A673 (cell line): ENCODE measurements around the gene UST. TPM values are rescaled to one million over a fixed set of nuclear protein-coding genes. Genes with fewer than 3 reads are reported as not detected.

Experiments
- BruUV-seq: library from RNA; stranded (reverse); fragments of 400-500 nt; replicated peaks from 2 replicates; lab custom pipeline; 2021; lab: Mats Ljungman, UMichigan
- CTCF ChIA-PET: fragments of 300-600 bp; sonication (Branson Sonifier 250); formaldehyde crosslinking; loops from one replicate; lab custom pipeline; 2022; ENCODE audit warnings: antibody characterized with exemption; lab: Charles Lee
- POLR2A ChIA-PET: fragments of 300-600 bp; sonication (Branson Sonifier 250); formaldehyde crosslinking; loops from one replicate; lab custom pipeline; 2022; ENCODE audit warnings: antibody characterized with exemption; ENCODE audit not compliant: low non-redundant PET; lab: Charles Lee
- DNase-seq: peaks from one replicate; pipeline ENCODE4 v3.0.0-alpha.2; 2015; ENCODE audit warnings: low spot score
- H3K27ac ChIP-seq: fragments of 200-600 bp; sonication (generic); 2 replicates; pipeline ENCODE4 v1.5.1; 2016; ENCODE audit warnings: mixed run types, low read depth, mild to moderate bottlenecking, mixed read lengths, antibody characterized with exemption, low read length; ENCODE audit not compliant: poor library complexity, severe bottlenecking
- H3K27me3 ChIP-seq: fragments of 200-600 bp; sonication (generic); replicated peaks from 2 replicates; pipeline ENCODE4 v1.6.1; 2017; ENCODE audit warnings: mixed run types, low read depth, mild to moderate bottlenecking, mixed read lengths, antibody characterized with exemption, low read length; ENCODE audit not compliant: insufficient read depth, poor library complexity
- H3K36me3 ChIP-seq: fragments of 200-600 bp; sonication (generic); 2 replicates; pipeline ENCODE4 v1.6.1; 2016; ENCODE audit warnings: mixed run types, mild to moderate bottlenecking, mixed read lengths, antibody characterized with exemption, low read length; ENCODE audit not compliant: insufficient read depth, poor library complexity, severe bottlenecking
- H3K4me1 ChIP-seq: fragments of 200-600 bp; sonication (generic); 2 replicates; pipeline ENCODE4 v1.6.1; 2017; ENCODE audit warnings: mixed run types, mild to moderate bottlenecking, mixed read lengths, antibody characterized with exemption, low read length; ENCODE audit not compliant: insufficient read depth, poor library complexity, severe bottlenecking
- H3K4me3 ChIP-seq: fragments of 200-600 bp; sonication (generic); 2 replicates; pipeline ENCODE4 v1.5.1; 2016; ENCODE audit warnings: low read depth, mixed run types, mild to moderate bottlenecking, mixed read lengths, low read length; ENCODE audit not compliant: poor library complexity, severe bottlenecking
- H3K9me3 ChIP-seq: fragments of 200-600 bp; sonication (generic); 2 replicates; pipeline ENCODE4 v1.6.1; 2016; ENCODE audit warnings: mixed run types, low read depth, mild to moderate bottlenecking, mixed read lengths, antibody characterized with exemption, low read length; ENCODE audit not compliant: poor library complexity, severe bottlenecking
- EZH2 ChIP-seq: fragments of 200-600 bp; sonication (generic); IDR thresholded peaks from 2 replicates; pipeline ENCODE4 v1.6.1; 2017; ENCODE audit warnings: borderline replicate concordance, low read depth, mild to moderate bottlenecking, mixed read lengths, antibody characterized with exemption, low read length; ENCODE audit not compliant: poor library complexity, severe bottlenecking
- intact Hi-C: fragments of 100-400 bp; cut with micrococcal nuclease; formaldehyde crosslinking; loops from one replicate; pipeline ENCODE4 v1.10.0; 2022; ENCODE audit not compliant: unreplicated experiment
- total RNA-seq: library from RNA; stranded (reverse); gene quantifications from 2 replicates; pipeline ENCODE4 v1.2.3, GENCODE V29; 2021
- TF ChIP-seq, protein P1 (sequence below): fragments of 300-800, 200-600 bp; sonication (generic); conservative IDR thresholded peaks from 2 replicates; pipeline ENCODE4 v1.5.1; 2017; ENCODE audit warnings: low read depth, mild to moderate bottlenecking, antibody characterized with exemption, low read length, moderate library complexity, mixed read lengths

UST gene
- total RNA-seq, 1 experiment from 2014 or later, result 1.5 TPM

DNA sequence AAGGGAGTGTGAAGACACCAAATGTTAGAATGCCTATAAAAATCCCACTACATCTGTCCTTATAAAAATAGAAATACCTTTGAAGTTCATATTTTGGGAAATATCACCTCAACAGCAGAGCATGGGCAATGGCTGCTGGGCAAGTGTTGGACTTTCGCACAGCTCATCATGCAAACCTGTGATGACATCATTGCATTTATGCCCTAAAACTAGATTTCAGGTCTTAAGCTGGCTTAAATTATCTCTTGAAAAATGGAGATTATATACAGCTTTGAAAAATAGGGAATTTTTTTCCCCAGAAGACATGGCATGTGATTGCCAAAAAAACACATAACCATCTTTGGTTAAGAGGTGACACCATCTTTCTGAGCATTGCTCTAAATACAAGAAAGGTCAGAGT is 197.8 kb downstream of the UST start:
- BruUV-seq, result no TSS peak
- Histone ChIP-seq H3K4me1 (no peaks in the 10 kb centered on the region), H3K4me3 (no peak overlapping the region), H3K36me3 (no peaks in the 10 kb centered on the region), H3K9me3 (no peaks in the 10 kb centered on the region), H3K27ac (no peak overlapping the region), H3K27me3 (no peaks in the 10 kb centered on the region)
- POLR2A ChIA-PET, result no interaction called here
- TF ChIP-seq EZH2, result no peak
- TF ChIP-seq, protein P1, sequence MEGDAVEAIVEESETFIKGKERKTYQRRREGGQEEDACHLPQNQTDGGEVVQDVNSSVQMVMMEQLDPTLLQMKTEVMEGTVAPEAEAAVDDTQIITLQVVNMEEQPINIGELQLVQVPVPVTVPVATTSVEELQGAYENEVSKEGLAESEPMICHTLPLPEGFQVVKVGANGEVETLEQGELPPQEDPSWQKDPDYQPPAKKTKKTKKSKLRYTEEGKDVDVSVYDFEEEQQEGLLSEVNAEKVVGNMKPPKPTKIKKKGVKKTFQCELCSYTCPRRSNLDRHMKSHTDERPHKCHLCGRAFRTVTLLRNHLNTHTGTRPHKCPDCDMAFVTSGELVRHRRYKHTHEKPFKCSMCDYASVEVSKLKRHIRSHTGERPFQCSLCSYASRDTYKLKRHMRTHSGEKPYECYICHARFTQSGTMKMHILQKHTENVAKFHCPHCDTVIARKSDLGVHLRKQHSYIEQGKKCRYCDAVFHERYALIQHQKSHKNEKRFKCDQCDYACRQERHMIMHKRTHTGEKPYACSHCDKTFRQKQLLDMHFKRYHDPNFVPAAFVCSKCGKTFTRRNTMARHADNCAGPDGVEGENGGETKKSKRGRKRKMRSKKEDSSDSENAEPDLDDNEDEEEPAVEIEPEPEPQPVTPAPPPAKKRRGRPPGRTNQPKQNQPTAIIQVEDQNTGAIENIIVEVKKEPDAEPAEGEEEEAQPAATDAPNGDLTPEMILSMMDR, result no peak
- CTCF ChIA-PET, result no interaction called here
- no peak for DNase-seq
- intact Hi-C loops, result loop anchor here (5.0 kb wide), 1 partner anchor 367 kb away; no protein-coding TSS in a partner anchor

DNA sequence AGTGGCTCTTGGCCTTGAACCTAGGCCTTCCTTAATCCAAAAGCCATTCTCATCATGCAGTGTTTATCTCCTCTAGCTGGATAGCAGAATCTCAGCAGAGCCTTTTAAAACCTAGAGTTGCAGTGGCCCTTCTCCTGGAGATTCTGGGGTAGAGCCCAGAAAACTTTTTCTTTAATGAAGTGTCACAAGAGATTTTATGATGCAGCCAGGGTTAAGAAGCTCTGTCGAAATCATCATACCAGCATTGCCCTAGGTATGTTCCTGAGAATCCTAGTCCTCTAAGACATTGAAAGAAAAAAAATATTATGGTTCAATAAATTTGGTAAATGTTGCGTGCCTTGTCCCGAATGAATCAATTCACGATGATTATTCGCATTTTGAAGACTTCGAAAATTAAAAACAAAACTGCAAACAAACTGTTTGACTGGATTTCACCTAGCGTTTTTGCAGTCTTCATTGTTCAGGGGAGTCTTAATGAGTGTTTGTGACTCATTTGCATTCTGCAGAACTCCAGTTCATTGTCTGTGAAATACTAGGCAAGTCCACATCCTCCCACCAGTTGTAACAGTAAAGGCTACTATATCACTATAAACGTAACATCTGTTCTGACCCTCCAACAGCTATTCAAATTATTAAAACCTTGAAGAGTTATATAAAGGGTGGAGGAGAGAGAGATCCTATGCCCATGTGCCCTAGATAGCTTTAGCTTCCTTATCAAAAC is 198.6 kb downstream of the UST start:
- CTCF ChIA-PET, result interaction anchor here (0.9 kb wide), 1 partner anchor 385 kb away, joined by 3 read pairs; no protein-coding TSS in a partner anchor
- TF ChIP-seq, protein P1, result no peak
- TF ChIP-seq EZH2, result no peak
- no peaks in the 10 kb centered on the region for H3K9me3 ChIP-seq
- no peaks in the 10 kb centered on the region for H3K36me3 ChIP-seq
- intact Hi-C loops, result loop anchor here (5.0 kb wide), 1 partner anchor 368 kb away; no protein-coding TSS in a partner anchor
- no peak for DNase-seq
- no peaks in the 10 kb centered on the region for H3K4me1 ChIP-seq
- no TSS peak for BruUV-seq
- no peak overlapping the region for H3K27ac ChIP-seq
- POLR2A ChIA-PET, result no interaction called here
- H3K4me3 ChIP-seq, result no peak overlapping the region
- no peaks in the 10 kb centered on the region for H3K27me3 ChIP-seq

DNA sequence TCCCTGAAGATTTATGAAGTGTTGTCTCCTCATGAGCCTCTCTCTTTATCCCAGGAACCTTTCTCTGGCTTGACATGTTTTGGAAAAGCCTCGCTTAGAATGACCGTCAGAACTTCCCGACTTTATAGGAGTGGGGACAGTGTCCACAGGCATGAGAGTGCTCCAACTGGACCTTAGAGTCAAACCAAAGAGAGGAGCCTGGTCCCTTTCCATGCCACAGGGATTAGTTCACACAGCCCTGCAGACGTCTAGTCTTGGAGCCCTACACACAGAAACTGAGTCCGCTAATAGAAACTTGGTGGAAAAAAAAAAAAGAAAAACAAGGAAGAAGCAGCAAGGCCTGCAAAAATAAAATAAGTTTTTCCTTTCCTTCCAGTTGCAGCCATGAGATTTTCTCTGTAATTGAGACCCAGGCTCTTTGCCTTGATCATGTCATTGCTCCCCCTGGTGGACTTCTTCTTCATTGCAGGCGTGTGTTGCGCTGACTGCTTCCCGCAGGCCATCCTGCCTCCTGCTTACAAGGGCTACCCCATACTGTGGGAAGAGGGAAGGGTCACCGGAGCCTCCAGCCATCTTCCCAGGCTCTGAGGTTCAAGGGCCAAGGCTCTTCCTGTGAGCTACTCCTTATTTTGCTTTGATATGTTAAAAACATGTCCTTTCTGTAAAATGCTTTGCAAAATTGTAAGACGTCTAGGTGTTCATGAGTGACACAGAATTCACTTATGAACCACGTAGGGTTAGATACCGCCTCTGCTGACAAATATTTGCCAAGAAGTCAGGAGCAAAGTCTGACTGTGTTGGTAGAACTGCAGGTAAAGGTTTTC is 201.0 kb downstream of the UST start:
- POLR2A ChIA-PET, result no interaction called here
- Histone ChIP-seq H3K4me1 (no peaks in the 10 kb centered on the region), H3K27ac (no peak overlapping the region), H3K4me3 (no peak overlapping the region), H3K9me3 (no peaks in the 10 kb centered on the region), H3K36me3 (no peaks in the 10 kb centered on the region), H3K27me3 (no peaks in the 10 kb centered on the region)
- CTCF ChIA-PET, result no interaction called here
- TF ChIP-seq, protein P1, result peak; percentile 86
- no peak for TF ChIP-seq EZH2
- intact Hi-C loops, result loop anchor here (1.0 to 5.0 kb wide), 3 partner anchors 202 to 389 kb away; no protein-coding TSS in a partner anchor
- peak; percentile 78 for DNase-seq
- BruUV-seq, result no TSS peak
